Measurements from ENCODE around the gene EVC2. TPM values are rescaled to one million over a fixed set of nuclear protein-coding genes. Genes with fewer than 3 reads are reported as not detected.

EVC2 gene, protein sequence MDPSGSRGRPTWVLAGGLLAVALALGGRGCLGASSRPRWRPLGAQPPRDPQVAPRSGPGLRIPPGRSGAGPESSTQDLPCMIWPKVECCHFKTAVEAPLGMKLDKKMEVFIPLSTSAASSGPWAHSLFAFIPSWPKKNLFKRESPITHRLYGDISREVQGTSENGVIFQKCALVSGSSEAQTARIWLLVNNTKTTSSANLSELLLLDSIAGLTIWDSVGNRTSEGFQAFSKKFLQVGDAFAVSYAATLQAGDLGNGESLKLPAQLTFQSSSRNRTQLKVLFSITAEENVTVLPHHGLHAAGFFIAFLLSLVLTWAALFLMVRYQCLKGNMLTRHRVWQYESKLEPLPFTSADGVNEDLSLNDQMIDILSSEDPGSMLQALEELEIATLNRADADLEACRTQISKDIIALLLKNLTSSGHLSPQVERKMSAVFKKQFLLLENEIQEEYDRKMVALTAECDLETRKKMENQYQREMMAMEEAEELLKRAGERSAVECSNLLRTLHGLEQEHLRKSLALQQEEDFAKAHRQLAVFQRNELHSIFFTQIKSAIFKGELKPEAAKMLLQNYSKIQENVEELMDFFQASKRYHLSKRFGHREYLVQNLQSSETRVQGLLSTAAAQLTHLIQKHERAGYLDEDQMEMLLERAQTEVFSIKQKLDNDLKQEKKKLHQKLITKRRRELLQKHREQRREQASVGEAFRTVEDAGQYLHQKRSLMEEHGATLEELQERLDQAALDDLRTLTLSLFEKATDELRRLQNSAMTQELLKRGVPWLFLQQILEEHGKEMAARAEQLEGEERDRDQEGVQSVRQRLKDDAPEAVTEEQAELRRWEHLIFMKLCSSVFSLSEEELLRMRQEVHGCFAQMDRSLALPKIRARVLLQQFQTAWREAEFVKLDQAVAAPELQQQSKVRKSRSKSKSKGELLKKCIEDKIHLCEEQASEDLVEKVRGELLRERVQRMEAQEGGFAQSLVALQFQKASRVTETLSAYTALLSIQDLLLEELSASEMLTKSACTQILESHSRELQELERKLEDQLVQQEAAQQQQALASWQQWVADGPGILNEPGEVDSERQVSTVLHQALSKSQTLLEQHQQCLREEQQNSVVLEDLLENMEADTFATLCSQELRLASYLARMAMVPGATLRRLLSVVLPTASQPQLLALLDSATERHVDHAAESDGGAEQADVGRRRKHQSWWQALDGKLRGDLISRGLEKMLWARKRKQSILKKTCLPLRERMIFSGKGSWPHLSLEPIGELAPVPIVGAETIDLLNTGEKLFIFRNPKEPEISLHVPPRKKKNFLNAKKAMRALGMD
- polyA plus RNA-seq (ENCODE audit: insufficient read length in 12 of 12): 1 to 10 TPM in 11 of 12 donors, not detected in 1; 3.6 to 8.0 (median 4.5) TPM
- long read RNA-seq, donor 1: 0 reads
- long read RNA-seq, donor 2: 0 reads
- long read RNA-seq, donor 3: 0 reads
- long read RNA-seq, donor 4: 0 reads
- long read RNA-seq, donor 5: 0 reads
- long read RNA-seq, donor 6: 0 reads
- long read RNA-seq, donor 7: 0 reads
- long read RNA-seq, donor 8: 0 reads
- long read RNA-seq, donor 9: 0 reads
- long read RNA-seq, donor 10, full-length matches to known transcripts: 1 of 1 reads
- long read RNA-seq, donor 10, partial matches to known transcripts: 0 of 1 reads
- long read RNA-seq, donor 10, other reads (novel, unspliced or antisense): 0 of 1 reads
- long read RNA-seq, donor 11, full-length matches to known transcripts: 1 of 1 reads
- long read RNA-seq, donor 11, partial matches to known transcripts: 0 of 1 reads
- long read RNA-seq, donor 11, other reads (novel, unspliced or antisense): 0 of 1 reads

GRCh38 chr4:5708449-5709206 is at the start of gene EVC2:
TSS of gene EVC2 (minus strand) at chr4:5708559. CDS start at chr4:5708513, 46 bp downstream.
- DNase-seq: peak; percentile 69

GRCh38 chr4:5757954-5758353 is 49.6 kb upstream of the EVC2 start:
- DNase-seq: no peak

GRCh38 chr4:5757536-5757935 is 49.2 kb upstream of the EVC2 start:
- no peak for DNase-seq

DNA sequence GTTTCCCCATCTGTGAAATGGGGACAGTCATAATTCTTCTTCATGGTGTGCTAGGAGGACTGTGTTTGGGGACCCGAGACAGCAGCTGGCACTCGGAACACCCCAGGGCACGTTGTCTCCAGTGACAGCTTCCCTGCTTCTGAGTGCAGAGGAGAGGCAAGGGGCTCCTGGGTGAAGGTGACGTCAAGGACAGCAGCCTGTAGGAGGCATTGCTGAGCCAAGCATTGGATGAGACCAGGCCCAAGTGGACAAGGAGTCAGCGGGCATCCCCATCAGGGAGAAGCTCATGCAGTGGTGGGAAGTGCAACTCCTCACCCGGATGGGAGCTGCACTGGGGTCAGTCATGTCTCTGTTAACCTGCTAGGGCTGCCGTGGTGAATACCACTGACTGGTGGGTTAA is 48.7 kb upstream of the EVC2 start:
- DNase-seq: no peak

GRCh38 chr4:5756271-5756670 is 47.9 kb upstream of the EVC2 start:
- DNase-seq: no peak

GRCh38 chr4:5755679-5756078 is 47.3 kb upstream of the EVC2 start:
- DNase-seq: no peak

DNA sequence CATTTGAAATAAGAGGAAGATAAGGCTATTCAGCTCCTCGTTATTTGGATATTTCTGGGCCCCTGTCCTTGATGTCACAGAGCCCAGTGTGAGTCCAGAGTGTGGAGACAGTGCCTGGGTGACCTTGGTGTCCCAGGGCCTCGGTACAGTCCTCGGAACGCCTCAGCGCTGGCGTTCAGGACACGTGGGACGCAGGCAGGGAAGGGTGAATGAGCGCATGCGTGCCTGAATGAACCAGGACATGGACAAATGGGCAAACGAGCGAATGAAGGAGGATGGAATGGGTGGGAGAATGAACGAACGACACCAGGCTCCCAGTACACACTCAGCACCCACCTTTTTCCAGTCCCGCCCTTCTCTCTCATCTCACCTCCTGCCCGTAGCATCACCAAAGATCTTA is 46.8 kb upstream of the EVC2 start:
- no peak for DNase-seq

GRCh38 chr4:5754529-5754881 is 46.1 kb upstream of the EVC2 start:
- DNase-seq: no peak

GRCh38 chr4:5753766-5754528 is 45.6 kb upstream of the EVC2 start:
- DNase-seq: no peak

DNA sequence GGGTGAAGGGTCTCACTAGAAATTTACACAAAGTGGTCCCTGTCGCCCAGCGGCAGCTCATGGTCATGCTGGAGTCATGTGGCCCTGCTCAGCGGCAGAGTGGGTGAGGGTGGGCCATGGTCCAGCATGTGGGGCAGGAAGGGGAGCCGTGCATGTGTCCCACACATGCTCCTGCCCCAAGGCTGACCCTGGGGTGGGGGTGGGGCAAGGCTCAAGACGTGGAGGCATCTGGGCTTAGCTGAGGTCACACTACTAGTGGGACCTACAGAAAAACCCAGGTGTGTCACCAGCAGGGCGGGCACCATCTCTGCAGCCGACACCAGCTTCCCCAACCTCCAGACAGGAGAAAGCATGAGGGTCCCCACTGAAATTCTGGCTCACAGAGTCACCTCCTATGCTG is 45.0 kb upstream of the EVC2 start:
- DNase-seq: no peak

GRCh38 chr4:5752376-5753184 is 44.2 kb upstream of the EVC2 start:
- DNase-seq: no peak

- no peak for DNase-seq
Measured at GRCh38 chr4:5751666-5752375, 43.5 kb upstream of the EVC2 start.

DNA sequence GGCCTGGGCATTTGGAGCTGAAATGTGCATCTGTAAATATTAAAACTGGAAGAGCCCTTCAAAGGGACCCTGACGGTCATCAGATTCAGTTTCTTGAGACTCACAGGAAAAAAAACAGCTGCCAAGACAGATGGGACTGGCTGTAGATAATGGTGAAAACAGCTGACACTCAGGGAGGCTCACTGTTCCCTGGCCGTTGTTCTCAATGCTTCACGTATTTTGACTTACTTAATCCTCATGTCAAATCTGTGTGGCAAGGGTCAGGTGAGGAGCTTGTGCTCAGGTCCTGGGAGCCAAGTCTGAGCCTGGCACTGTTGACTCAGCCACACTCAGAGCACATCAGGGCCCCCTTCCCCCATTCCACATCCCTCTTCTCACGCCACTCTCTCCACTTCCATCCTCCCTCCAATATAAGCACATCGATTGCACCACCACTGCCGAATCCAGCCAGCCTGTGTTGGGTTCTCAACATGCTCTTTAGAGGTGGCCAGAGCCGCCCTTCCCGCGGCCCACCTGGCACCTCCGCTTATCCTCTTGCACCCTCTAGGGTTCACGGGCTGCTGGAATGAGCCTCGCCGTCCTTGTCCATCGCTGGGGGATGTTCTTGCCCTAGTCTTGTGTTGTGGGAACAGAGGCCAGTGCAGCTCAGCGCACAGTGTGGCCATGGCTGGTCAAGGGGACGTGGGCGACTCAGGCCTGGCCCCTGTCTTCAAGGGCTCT is 42.7 kb upstream of the EVC2 start:
- DNase-seq: no peak

GRCh38 chr4:5750052-5750945 is 41.9 kb upstream of the EVC2 start:
- DNase-seq: no peak

GRCh38 chr4:5749568-5749967 is 41.2 kb upstream of the EVC2 start:
- no peak for DNase-seq

- peak; percentile 76 for DNase-seq
Measured at GRCh38 chr4:5747738-5748375, 39.5 kb upstream of the EVC2 start.

All from muscle of arm (tissue), 14 donors.